IPS-18c (cell line): ENCODE measurements around the gene DEFB125.
"Not testable (repeated sequence)": the region's sequence is repeated elsewhere in the genome, so short reads cannot be mapped to it uniquely, and the experiment has no call there.

ENCODE experiments used
- H3K4me3 ChIP-seq: 2 replicates; pipeline ENCODE4 v1.7.0; 2013; ENCODE audit warnings: low read depth, mild to moderate bottlenecking, low read length, moderate library complexity; ENCODE audit not compliant: insufficient read depth
- H3K9me3 ChIP-seq: one replicate; pipeline ENCODE4 v1.6.1; 2013; ENCODE audit warnings: mild to moderate bottlenecking, low read length, moderate library complexity; ENCODE audit not compliant: control insufficient read depth, insufficient read depth

The DEFB125 gene

DNA sequence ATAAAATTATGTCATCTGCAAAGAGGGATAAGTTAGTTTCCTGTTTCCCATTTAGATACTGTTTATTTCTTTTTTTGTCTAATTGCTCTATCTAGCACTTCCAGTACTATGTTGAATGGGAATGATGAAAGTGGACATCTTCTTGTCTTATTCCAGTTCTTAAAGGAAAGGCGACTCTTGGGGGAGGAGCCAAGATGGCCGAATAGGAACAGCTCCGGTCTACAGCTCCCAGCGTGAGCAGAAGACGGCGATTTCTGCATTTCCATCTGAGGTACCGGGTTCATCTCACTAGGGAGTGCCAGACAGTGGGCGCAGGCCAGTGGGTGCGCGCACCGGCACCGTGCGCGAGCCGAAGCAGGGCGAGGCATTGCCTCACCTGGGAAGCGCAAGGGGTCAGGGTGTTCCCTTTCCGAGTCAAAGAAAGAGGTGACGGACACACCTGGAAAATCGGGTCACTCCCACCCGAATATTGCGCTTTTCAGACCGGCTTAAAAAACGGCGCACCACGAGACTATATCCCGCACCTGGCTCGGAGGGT, 42.4 kb downstream of the DEFB125 start:
- H3K4me3 ChIP-seq: peak overlapping the region; percentile 38; the same call in 1 of the 2 replicates
- H3K9me3 ChIP-seq: not testable (repeated sequence)

DNA sequence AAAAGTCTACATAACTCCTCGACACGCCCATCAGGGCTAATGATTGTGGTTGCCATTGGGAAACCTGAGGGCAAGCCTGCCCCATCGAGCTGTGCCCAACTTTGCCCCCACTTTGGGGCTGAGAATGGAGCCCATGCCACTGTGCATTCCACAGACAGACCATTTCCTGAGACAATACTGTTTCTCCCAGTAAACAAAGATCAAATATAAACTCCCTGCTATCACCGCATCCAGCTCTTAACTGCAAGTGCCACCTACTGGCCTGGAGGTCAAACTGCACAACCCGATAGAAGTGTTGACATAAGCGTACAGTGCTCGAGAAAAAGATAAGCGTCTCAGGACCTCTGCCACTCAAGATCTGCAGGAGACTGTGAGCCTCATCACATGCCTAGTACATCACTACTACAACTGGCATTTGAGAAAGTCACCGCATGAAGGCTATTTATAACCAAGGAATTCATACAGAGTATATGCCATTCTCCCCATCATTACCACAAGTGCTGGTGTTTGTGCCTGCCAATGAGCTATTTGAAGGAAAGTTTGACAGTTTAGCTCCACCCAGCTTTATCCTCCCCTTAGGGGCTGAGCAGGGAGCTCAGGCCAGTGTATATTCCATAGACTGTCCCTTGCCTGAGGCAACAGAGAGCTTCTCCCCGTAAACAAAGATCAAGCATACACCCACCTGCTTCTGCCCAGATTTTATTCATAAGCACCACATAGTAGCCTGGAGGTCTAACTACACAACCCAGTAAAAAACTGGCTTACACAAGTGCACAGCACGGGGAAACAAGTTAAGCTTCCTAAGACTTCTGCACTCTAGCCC, 50.4 kb downstream of the DEFB125 start:
- Histone ChIP-seq H3K9me3 (no peaks in the 10 kb centered on the region), H3K4me3 (no peak overlapping the region)

DNA sequence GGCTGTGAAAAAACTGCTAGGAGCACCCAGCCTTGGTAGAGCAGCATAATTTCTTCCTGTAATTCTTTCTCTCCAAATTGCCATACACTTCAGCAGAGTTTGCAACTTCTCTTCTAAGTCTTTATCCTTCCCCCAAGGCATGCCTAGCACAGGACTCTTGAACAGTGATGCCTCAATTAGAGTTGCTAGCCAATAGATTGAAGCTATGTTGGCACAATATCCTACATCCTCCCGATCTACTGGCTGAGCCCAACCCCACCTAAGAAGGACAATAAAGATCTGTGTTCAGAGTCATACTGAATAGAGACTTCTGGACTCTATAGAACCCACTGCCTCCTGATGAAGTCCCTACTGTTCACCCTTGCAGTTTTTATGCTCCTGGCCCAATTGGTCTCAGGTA, 54.8 kb downstream of the DEFB125 start, which contains the start of gene DEFB126:
TSS of gene DEFB126 (plus strand) at position 301 of the 400 bp plus-strand sequence. CDS start at position 340, 39 bp downstream.
- H3K9me3 ChIP-seq: no peaks in the 10 kb centered on the region
- no peak within 1 kb of the TSS for H3K4me3 ChIP-seq

DNA sequence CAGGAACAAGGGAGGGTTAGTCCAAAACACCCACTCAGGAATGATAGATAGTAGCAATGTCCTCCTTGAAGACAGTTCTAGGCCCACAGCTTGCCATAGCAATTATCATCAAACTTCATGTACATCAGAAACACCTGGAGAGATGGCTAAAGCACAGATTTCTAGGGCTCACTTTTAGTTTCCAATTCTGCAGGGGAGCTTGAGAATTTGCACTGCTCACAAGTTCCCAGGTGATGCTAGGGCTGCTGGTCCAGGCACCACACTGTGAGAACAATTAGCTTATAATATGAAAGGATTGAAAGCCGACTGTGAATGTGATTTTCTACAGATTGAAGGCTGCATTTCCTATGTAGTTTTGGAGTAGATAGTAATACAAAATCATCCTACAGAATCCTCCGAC, 58.4 kb downstream of the DEFB125 start:
- H3K4me3 ChIP-seq: no peak overlapping the region
- H3K9me3 ChIP-seq: no peaks in the 10 kb centered on the region
